Adrenal gland (tissue), 19 donors: Measurements from ENCODE around the gene DDI2. TPM values are rescaled to one million over a fixed set of nuclear protein-coding genes. Genes with fewer than 3 reads are reported as not detected.

ENCODE experiments used
- DNase-seq, 7 donors: peaks; one replicate each; pipeline ENCODE4 v3.0.0-alpha.2; 2019 to 2020
- H3K27ac ChIP-seq, 5 donors: fragments of 200-600 bp; sonication (generic) in 4 of 5; 1 replicate in 3 of 5; 2 replicates in 2 of 5; pipeline versions ENCODE4 v1.5.1 to v1.8.0; 2016 to 2020; ENCODE audit warnings: mild to moderate bottlenecking in 1 of 5
- H3K27me3 ChIP-seq: fragments of 200-600 bp; 2 replicates; pipeline ENCODE4 v1.8.0; 2021
- H3K36me3 ChIP-seq, 2 donors: fragments of 200-600 bp; replicated peaks in 1 of 2; 1 replicate in 1 of 2; 2 replicates in 1 of 2; pipeline versions ENCODE4 v1.5.1 to v1.8.0; 2018 to 2022
- H3K4me1 ChIP-seq, 2 donors: fragments of 200-600 bp; replicated peaks in 1 of 2; 1 replicate in 1 of 2; 2 replicates in 1 of 2; pipeline versions ENCODE4 v1.5.1 to v1.8.0; 2018 to 2021
- H3K4me3 ChIP-seq, 4 donors: fragments of 200-600 bp; sonication (generic) in 3 of 4; one replicate each; pipeline ENCODE4 v1.5.1; 2016 to 2018
- H3K9me3 ChIP-seq, 3 donors: fragments of 200-600 bp; sonication (generic) in 1 of 3; replicated peaks in 1 of 3; 1 replicate in 2 of 3; 2 replicates in 1 of 3; pipeline versions ENCODE4 v1.5.1 to v1.8.0; 2016 to 2021
- CTCF ChIP-seq, 6 experiments: fragments of 450-650 bp in 4 of 6; fragments of 200-600 bp in 2 of 6; sonication (generic) in 1 of 6; IDR thresholded peaks; 1 replicate in 5 of 6; 2 replicates in 1 of 6; pipeline versions ENCODE4 v1.5.1 to v1.8.0; 2016 to 2021; ENCODE audit warnings: antibody characterized with exemption in 6 of 6, mild to moderate bottlenecking in 2 of 6, moderate library complexity in 1 of 6
- POLR2A ChIP-seq, 2 donors: fragments of 450-650 bp; IDR thresholded peaks; one replicate each; pipeline ENCODE4 v1.6.1; 2017; ENCODE audit warnings: antibody characterized with exemption in 2 of 2, mild to moderate bottlenecking in 2 of 2, moderate library complexity in 1 of 2
- WGBS, 4 donors: extraction: QIAGEN DNeasy Blood & Tissue Kit in 2 of 4; methylation state at CpG; one replicate each; pipeline versions ENCODE4 v1.1.5 to v1.1.7; 2013 to 2017; 5-methylcytosine and 5-hydroxymethylcytosine counted together
- intact Hi-C, 2 donors: fragments of 100-400 bp; cut with DNase I; formaldehyde crosslinking; loops; one replicate each; pipeline versions ENCODE4 v1.14.1 to v1.15.0; 2022 to 2023
- long read RNA-seq, 10 donors: library from polyadenylated mRNA in 3 of 10; unstranded in 2 of 10; stranded (forward) in 1 of 10; transcript quantifications; one replicate each; pipeline ENCODE4 v2.0.0 and lab custom pipeline, GENCODE V29; 2021 to 2026
- polyA plus RNA-seq, 3 donors: library from polyadenylated mRNA; stranded (reverse); fragments of 200-250 nt in 2 of 3; fragments of 350-450 nt in 1 of 3; fragmentation: Illumina TruSeq in 1 of 3; extraction: RNeasy Lipid Tissue Mini Kit (QIAGEN cat#74804) in 1 of 3; gene quantifications; one replicate each; pipeline ENCODE4 v1.2.3, GENCODE V29; 2013 to 2014
- total RNA-seq, 9 donors: library from RNA; depleted of rRNA in 4 of 9; stranded (reverse); fragments of >200 nt in 4 of 9; fragments of 120-200 nt in 1 of 9; fragmentation: NEBNext Ultra II Directional in 1 of 9; extraction: Animal tissue kit (Norgen Biotek cat#: 25700) in 1 of 9; gene quantifications; one replicate each; pipeline versions ENCODE4 v1.1.0 to v1.2.4, GENCODE V29; 2013 to 2023
- donor health status: healthy with polysubstance abuse.
- donor health status: Bipolar disorder and iron deficiency.
- donor health status: DM: yes; HTN: yes; CAD: no.
- donor health status: DM: no; HTN: no; CAD: no.
- donor health status: DM: no; HTN: no; CAD: no.
- donor health status: DM: yes; HTN: yes; CAD: no.

DDI2 gene
- total RNA-seq (10 to 100 TPM; 12.1 to 46.3 (median 30.2) TPM), polyA plus RNA-seq (10 to 100 TPM in 2 of 3 donors, 1 to 10 TPM in 1; 5.3 to 19.1 (median 12.7) TPM)
- long read RNA-seq, donor 1, full-length matches to known transcripts, result 1 of 1 reads
- long read RNA-seq, donor 1, partial matches to known transcripts, result 0 of 1 reads
- long read RNA-seq, donor 1, other reads (novel, unspliced or antisense), result 0 of 1 reads
- long read RNA-seq, donor 2, full-length matches to known transcripts, result 1 of 1 reads
- long read RNA-seq, donor 2, partial matches to known transcripts, result 0 of 1 reads
- long read RNA-seq, donor 2, other reads (novel, unspliced or antisense), result 0 of 1 reads
- long read RNA-seq, donor 3, full-length matches to known transcripts, result 3 of 3 reads
- long read RNA-seq, donor 3, partial matches to known transcripts, result 0 of 3 reads
- long read RNA-seq, donor 3, other reads (novel, unspliced or antisense), result 0 of 3 reads
- long read RNA-seq, donor 4, full-length matches to known transcripts, result 4 of 14 reads
- long read RNA-seq, donor 4, partial matches to known transcripts, result 1 of 14 reads
- long read RNA-seq, donor 4, other reads (novel, unspliced or antisense), result 9 of 14 reads
- long read RNA-seq, donor 5, full-length matches to known transcripts, result 5 of 7 reads
- long read RNA-seq, donor 5, partial matches to known transcripts, result 0 of 7 reads
- long read RNA-seq, donor 5, other reads (novel, unspliced or antisense), result 2 of 7 reads
- long read RNA-seq, donor 6, full-length matches to known transcripts, result 2 of 8 reads
- long read RNA-seq, donor 6, partial matches to known transcripts, result 0 of 8 reads
- long read RNA-seq, donor 6, other reads (novel, unspliced or antisense), result 6 of 8 reads
- long read RNA-seq, donor 7, full-length matches to known transcripts, result 1 of 1 reads
- long read RNA-seq, donor 7, partial matches to known transcripts, result 0 of 1 reads
- long read RNA-seq, donor 7, other reads (novel, unspliced or antisense), result 0 of 1 reads
- long read RNA-seq, donor 8, full-length matches to known transcripts, result 2 of 2 reads
- long read RNA-seq, donor 8, partial matches to known transcripts, result 0 of 2 reads
- long read RNA-seq, donor 8, other reads (novel, unspliced or antisense), result 0 of 2 reads
- long read RNA-seq, donor 9, result 0 reads
- long read RNA-seq, donor 10, full-length matches to known transcripts, result 1 of 1 reads
- long read RNA-seq, donor 10, partial matches to known transcripts, result 0 of 1 reads
- long read RNA-seq, donor 10, other reads (novel, unspliced or antisense), result 0 of 1 reads

- Histone ChIP-seq H3K9me3 (no peaks in the 10 kb centered on the region), H3K27ac (peak within 1 kb of the TSS; percentile 83 to 97 (median 96)), H3K4me1 (peaks cover 39 to 42% of the 10 kb centered on the region in 2 donors), H3K36me3 (peaks cover 0 to 5% of the 10 kb centered on the region in 2 donors), H3K27me3 (no peaks in the 10 kb centered on the region), H3K4me3 (peak within 1 kb of the TSS; percentile 1 to 84 (median 67))
- peak; percentile 95 to 99 (median 97) for DNase-seq
- TF ChIP-seq POLR2A (IDR thresholded peaks at IDR 0.05) (peak; percentile 88 to 99), CTCF (IDR thresholded peaks at IDR 0.05) (no peak)
- intact Hi-C loops, result no loop called here
- WGBS, 4 donors, result 0 to 1% (median 0%) methylated on average over 27 to 86 of the region's 86 CpGs
Measured at GRCh38 chr1:15617173-15618076, at the start of gene DDI2. DDI2 (plus strand) TSS chr1:15617458; CDS start chr1:15617671, 213 bp downstream.

GRCh38 chr1:15568387-15569073 lies 48.7 kb upstream of the DDI2 start:
- Histone ChIP-seq H3K27me3 (no peaks in the 10 kb centered on the region), H3K27ac (no peak overlapping the region), H3K4me1 (no peaks in the 10 kb centered on the region), H3K4me3 (no peak overlapping the region), H3K36me3 (peaks cover 0 to 53% of the 10 kb centered on the region in 2 donors), H3K9me3 (no peaks in the 10 kb centered on the region)
- 91 to 95% (median 92%) methylated on average over 18 of the region's 18 CpGs for whole genome bisulfite sequencing, 4 donors
- no peak for TF ChIP-seq POLR2A (IDR thresholded peaks at IDR 0.05)
- TF ChIP-seq CTCF (IDR thresholded peaks at IDR 0.05), result no peak
- intact Hi-C loops, result no loop called here
- DNase-seq, result no peak

GRCh38 chr1:15570861-15571260 lies 46.4 kb upstream of the DDI2 start:
- intact Hi-C loops, result no loop called here
- no peak for DNase-seq
- Histone ChIP-seq H3K27ac (no peak overlapping the region), H3K27me3 (no peaks in the 10 kb centered on the region), H3K36me3 (peaks cover 0 to 30% of the 10 kb centered on the region in 2 donors), H3K9me3 (no peaks in the 10 kb centered on the region), H3K4me3 (no peak overlapping the region), H3K4me1 (no peaks in the 10 kb centered on the region)
- TF ChIP-seq CTCF (IDR thresholded peaks at IDR 0.05), result no peak
- 95 to 100% (median 98%) methylated on average over 1 of the region's 1 CpG for WGBS, 4 donors
